SK-N-MC (cell line): Measurements from ENCODE around the gene FBXL7.

Experiments
- EZH2 ChIP-seq: fragments of 200-600 bp; sonication (generic); IDR thresholded peaks from one replicate; pipeline ENCODE4 v1.6.1; 2017; ENCODE audit warnings: antibody characterized with exemption
- POLR2AphosphoS5 ChIP-seq: IDR thresholded peaks from 2 replicates; pipeline ENCODE4 v1.6.1; 2012; ENCODE audit warnings: mild to moderate bottlenecking, low read depth, low read length, borderline replicate concordance

DNA sequence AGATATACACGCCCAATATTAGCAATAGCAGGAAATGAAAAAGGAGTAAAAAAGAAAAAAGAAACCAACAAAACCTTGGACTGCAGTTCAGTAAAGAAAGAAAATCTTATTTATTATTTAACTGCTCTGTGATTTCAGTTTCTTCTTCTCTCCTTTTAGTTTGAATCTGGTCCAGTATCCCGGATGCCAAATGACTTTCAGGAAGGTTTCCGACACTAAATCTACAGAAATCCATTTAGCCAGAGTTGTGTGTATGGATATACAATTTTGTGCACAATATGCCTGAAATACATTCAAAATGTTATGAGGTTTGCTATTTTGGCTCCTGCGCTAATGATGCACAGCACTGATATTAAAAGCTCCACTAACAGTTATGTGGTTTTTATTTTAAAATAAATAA lies 64.5 kb downstream of the FBXL7 start:
- TF ChIP-seq POLR2AphosphoS5 (no peak), EZH2 (no peak)
